ENCODE measurements around the gene CLDN1. TPM values are rescaled to one million over a fixed set of nuclear protein-coding genes. Genes with fewer than 3 reads are reported as not detected.

The CLDN1 gene
- total and polyA plus RNA-seq, 2 of the 13 experiments (the other 11 are each of a cell fraction or from before 2014, with no cell fraction given) = 42.7 to 51.6 TPM

- TF ChIP-seq, protein P1, sequence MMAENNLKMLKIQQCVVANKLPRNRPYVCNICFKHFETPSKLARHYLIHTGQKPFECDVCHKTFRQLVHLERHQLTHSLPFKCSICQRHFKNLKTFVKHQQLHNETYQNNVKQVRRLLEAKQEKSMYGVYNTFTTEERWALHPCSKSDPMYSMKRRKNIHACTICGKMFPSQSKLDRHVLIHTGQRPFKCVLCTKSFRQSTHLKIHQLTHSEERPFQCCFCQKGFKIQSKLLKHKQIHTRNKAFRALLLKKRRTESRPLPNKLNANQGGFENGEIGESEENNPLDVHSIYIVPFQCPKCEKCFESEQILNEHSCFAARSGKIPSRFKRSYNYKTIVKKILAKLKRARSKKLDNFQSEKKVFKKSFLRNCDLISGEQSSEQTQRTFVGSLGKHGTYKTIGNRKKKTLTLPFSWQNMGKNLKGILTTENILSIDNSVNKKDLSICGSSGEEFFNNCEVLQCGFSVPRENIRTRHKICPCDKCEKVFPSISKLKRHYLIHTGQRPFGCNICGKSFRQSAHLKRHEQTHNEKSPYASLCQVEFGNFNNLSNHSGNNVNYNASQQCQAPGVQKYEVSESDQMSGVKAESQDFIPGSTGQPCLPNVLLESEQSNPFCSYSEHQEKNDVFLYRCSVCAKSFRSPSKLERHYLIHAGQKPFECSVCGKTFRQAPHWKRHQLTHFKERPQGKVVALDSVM (CRISPR knock-in tag; IDR thresholded peaks at IDR 0.05) = no peak
- TF ChIP-seq ZNF7 (CRISPR knock-in tag; IDR thresholded peaks at IDR 0.05) (no peak), ZSCAN9 (CRISPR knock-in tag; IDR thresholded peaks at IDR 0.05; ENCODE audit: borderline replicate concordance) (peak; percentile 32; the same call in 1 of the 2 replicates), ZNF75D (CRISPR knock-in tag; IDR thresholded peaks at IDR 0.05; ENCODE audit: borderline replicate concordance) (no peak), ZNF563 (CRISPR knock-in tag; IDR thresholded peaks at IDR 0.05) (no peak), ZMAT3 (CRISPR knock-in tag; conservative IDR thresholded peaks at IDR 0.05) (no peak), ZNF777 (CRISPR knock-in tag; IDR thresholded peaks at IDR 0.05) (no peak), POGK (CRISPR knock-in tag; conservative IDR thresholded peaks at IDR 0.05) (no peak), ZNF343 (CRISPR knock-in tag; IDR thresholded peaks at IDR 0.05) (no peak), MED1 (CRISPR knock-in tag; IDR thresholded peaks at IDR 0.05) (peak; percentile 73), ZNF580 (CRISPR knock-in tag; IDR thresholded peaks at IDR 0.05; ENCODE audit: borderline replicate concordance, low read depth) (no peak), ZNF720 (CRISPR knock-in tag; IDR thresholded peaks at IDR 0.05) (no peak), KMT2B (CRISPR knock-in tag; IDR thresholded peaks at IDR 0.05) (no peak; the same call in 1 of the 2 replicates), ZNF180 (CRISPR knock-in tag; IDR thresholded peaks at IDR 0.05; ENCODE audit: borderline replicate concordance, low read depth) (no peak), ZNF160 (CRISPR knock-in tag; IDR thresholded peaks at IDR 0.05) (peak; percentile 93), ZNF414 (CRISPR knock-in tag; IDR thresholded peaks at IDR 0.05) (no peak), ARHGAP35 (CRISPR knock-in tag; IDR thresholded peaks at IDR 0.05; ENCODE audit: borderline replicate concordance) (no peak), RBM22 (optimal IDR thresholded peaks at IDR 0.05; ENCODE audit: low read length) (no peak), PHF20 (CRISPR knock-in tag; IDR thresholded peaks at IDR 0.05) (no peak)
- TF ChIP-seq, protein P2, sequence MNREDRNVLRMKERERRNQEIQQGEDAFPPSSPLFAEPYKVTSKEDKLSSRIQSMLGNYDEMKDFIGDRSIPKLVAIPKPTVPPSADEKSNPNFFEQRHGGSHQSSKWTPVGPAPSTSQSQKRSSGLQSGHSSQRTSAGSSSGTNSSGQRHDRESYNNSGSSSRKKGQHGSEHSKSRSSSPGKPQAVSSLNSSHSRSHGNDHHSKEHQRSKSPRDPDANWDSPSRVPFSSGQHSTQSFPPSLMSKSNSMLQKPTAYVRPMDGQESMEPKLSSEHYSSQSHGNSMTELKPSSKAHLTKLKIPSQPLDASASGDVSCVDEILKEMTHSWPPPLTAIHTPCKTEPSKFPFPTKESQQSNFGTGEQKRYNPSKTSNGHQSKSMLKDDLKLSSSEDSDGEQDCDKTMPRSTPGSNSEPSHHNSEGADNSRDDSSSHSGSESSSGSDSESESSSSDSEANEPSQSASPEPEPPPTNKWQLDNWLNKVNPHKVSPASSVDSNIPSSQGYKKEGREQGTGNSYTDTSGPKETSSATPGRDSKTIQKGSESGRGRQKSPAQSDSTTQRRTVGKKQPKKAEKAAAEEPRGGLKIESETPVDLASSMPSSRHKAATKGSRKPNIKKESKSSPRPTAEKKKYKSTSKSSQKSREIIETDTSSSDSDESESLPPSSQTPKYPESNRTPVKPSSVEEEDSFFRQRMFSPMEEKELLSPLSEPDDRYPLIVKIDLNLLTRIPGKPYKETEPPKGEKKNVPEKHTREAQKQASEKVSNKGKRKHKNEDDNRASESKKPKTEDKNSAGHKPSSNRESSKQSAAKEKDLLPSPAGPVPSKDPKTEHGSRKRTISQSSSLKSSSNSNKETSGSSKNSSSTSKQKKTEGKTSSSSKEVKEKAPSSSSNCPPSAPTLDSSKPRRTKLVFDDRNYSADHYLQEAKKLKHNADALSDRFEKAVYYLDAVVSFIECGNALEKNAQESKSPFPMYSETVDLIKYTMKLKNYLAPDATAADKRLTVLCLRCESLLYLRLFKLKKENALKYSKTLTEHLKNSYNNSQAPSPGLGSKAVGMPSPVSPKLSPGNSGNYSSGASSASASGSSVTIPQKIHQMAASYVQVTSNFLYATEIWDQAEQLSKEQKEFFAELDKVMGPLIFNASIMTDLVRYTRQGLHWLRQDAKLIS (CRISPR knock-in tag; IDR thresholded peaks at IDR 0.05) = no peak
These were observed 23.0 kb upstream of the CLDN1 start (continued) for GRCh38 chr3:190345027-190345821.
